Left kidney (tissue), 2 donors: ENCODE measurements around the gene GAREM1. TPM values are rescaled to one million over a fixed set of nuclear protein-coding genes. Genes with fewer than 3 reads are reported as not detected.
"Not testable (repeated sequence)": the region's sequence is repeated elsewhere in the genome, so short reads cannot be mapped to it uniquely, and the experiment has no call there.

Experiments used
- DNase-seq: peaks from one replicate; pipeline ENCODE4 v3.0.0-alpha.2; 2013
- polyA plus RNA-seq: library from polyadenylated mRNA; unstranded; fragments of 120-200 nt; gene quantifications from one replicate; pipeline ENCODE4 v1.2.1, GENCODE V29; 2013; ENCODE audit not compliant: insufficient read length

Gene GAREM1
- polyA plus RNA-seq, 1 donor = 39.6 TPM

DNA sequence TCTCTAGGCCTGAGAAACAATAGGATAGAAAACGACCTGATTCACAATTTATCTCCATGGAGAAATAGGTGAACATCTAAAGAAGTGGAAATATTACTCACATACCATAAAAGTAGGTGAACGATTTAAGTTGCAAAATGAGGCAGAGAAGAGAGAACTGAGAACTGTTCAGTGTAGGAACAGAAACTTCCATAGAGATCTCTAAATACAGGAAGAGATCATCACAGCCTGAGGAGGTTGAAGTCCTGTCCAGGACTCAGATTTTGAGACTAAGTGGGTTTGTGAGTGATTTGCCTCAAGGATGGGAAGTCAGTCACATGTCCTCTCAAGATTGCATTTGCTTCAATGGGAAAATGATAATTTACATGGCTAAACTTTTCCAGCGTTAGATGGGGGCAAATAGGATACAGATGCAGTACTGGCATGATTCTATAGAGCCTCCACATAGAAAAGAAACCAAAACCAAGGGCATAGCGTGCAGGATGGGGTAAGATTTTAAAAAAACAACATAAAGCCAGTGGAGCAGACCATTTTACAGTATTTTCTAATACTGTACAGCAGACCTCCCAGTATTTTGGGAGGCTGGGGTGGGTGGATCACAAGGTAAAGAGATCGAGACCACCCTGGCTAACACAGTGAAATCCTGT lies 212.0 kb downstream of the GAREM1 start:
- no peak for DNase-seq

DNA sequence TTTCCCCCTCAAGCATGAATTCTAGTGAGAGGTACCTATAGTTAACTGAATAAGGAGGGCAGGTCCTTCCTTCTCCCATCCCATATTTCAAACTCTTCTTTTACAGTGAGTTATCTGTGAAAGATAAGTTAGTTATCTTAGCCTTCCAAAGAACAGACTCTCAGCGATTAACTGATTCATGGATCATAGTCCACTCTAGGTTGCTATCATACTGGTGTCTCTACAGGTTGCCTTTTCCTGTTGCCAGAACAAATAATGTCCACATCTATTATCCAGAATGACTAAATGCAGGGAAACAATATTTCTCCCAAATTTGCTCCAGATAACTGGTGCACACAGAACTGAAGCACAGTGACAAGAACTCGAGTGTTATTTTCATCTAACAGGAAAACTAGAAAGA lies 212.5 kb downstream of the GAREM1 start:
- DNase-seq = no peak

DNA sequence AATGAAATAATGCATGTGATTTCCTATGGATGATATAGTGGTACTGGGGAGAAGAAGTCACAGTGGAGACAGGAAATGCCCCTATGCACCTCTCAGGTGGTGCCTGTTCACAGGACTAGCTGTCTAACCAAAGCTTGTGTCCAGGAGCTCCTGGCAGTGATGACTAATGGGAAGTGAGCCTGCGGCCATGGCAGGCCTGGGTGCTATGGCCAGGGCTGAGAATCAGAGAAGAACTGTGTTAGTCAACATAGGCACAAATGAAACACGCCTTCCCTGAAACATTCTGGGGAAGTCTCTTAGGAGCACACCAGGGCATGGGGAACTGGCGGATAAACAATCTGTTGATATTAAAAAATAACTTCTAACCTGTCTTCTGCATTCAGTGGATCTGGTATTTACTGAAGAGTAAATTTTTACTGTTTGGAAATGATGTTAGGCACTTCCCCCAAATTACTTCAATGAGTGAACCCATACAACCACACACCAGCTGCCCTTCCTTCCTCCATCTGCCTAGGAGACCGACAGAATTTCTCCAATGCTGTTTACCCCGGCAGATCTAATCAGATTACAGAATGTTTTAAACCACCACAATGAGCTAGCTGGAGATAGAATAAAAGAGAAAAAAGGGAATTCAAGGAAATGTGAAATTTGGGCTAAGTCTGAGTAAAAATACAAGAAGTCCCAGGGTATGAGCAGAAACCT lies 213.4 kb downstream of the GAREM1 start:
- no peak for DNase-seq

DNA sequence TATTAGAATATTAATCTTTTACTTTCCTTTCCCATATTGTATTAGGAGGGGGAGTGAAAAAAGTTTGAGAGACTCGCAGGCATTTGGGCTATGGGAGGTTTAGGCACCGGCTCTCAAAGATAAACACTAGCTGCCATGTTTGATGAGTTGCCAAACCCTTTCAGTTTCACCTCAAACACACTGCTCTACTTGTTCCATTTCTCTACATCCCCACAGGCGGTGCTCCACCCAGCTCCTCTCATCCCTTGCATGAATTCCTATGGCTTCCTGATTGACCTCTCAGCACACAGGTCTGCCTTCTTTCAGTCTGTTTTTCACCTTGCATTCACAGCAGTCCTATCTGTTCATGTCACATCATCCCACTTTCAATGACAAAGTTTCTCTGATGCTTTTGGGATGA lies 215.1 kb downstream of the GAREM1 start:
- no peak for DNase-seq

DNA sequence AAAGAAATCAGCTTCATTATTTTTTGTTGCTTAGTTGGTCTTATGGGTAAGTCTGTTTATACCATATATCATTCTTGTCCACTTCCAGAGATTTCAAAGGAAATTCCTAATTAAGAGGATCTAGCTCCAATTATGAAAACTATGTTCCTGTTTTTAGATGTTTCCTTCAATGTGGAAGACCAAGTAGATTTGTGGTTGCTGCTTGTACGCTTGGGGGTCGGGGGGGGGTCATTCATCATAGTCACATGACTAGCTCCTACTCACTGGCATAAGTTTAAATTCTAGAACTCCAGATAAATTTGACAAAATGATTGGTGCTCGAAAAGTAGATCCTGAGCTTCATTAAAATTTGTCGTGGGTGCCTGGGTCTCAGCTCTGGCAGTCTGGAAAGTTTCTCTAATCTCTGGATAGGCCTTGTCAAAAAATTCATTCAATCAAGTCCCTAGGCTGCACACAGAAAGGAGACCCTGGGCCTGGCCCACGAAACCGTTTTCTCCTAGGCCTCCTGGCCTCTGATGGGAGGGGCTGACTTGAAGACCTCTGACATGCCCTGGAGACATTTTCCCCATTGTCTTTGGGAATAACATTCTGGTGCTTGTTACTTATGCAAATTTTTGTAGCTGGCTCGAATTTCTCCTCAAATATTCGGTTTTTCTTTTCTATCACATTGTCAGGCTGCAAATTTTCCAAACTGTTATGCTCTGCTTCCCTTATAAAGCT lies 218.4 kb downstream of the GAREM1 start:
- DNase-seq = no peak

DNA sequence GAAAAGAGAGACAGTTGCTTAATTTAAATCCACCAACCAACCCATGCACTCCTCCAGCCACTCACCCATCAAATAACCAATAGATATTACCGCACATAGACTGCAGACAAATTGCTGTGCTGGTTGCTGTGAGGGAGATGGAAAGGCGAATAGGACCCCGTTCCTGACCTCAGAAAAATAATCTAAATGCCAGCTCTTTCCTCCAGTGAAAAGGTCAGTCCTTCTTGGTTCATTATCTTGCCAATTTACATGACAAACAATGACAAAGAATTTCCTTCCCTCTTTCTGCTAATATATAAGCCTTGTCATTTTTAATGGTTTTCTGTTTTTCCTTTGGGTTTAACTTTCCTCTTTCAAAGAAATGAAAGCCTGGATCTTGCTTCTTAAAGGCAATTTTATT lies 219.2 kb downstream of the GAREM1 start:
- DNase-seq = no peak

DNA sequence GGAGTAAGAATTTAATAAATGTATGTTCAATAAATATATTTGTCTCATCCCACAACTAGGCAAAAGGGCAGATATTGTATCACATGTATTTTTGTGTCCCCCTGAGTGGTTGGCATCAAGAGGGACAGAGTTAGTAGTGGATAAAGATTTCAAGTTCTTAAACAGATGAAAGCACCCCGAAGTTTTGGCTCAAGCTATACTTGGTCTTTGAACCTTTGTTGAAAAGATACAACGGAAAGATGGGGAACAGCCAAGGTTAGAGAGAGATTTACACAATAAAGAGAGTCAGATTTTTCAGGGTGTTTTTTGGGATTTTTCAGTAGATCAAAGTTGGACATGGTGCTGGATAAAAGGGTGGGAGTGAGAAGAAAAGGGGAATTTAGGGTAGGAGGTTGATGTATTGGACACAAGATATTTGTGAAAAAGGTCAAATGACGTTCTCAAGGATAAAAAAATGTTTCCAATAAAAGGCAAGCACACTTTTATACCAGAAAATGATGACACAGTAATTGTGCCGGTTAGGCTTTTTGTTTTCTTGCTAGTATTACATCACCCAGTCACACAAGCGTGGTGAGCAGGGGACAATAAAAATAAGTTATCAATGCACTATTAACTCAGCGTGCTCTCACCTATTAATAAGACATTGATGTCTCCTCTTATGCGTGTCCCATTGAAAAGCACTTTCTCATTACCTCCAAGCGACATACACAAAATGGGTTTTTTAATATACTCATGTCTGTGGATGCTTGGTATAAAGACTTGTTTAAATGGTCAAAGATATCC lies 221.3 kb downstream of the GAREM1 start:
- DNase-seq = no peak

DNA sequence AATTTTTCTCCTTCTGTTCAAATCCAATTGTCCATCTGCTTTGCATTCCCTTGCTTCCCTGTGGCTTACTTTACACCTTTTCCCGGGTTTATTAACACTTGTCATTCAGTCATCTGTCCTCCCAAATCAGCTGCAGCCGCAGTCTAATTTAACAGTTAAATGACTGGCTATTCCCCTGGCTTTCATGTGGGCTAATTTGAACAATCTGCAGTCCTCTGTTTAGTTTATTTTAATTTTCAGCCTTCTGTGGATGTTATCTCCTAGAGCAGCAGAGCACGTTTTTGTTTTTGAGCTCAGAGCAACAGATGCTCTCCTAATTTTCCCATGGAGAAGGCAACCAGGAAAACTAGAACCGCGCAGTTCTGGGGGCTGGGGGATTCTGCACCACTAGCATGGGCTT lies 225.8 kb downstream of the GAREM1 start:
- no peak for DNase-seq

DNA sequence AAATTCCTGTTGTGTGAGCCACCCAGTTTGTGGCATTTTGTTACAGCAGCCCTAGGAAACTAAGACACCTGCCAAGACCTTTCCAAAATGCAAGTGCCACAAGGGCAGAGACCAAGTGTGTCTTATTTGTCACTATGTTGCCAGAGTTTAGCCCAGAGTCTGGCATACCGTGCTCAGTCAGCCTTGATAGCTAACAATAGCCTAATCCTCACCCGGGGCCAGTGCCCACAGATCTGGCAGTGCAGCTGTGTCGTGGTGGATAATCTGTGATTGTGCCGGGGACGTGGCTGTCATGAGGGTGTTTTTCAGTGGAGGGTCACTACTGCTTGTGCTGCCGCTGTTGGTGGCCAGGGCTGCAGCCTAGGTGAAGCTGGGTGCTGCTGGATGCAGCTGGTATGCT lies 227.3 kb downstream of the GAREM1 start:
- no peak for DNase-seq

DNA sequence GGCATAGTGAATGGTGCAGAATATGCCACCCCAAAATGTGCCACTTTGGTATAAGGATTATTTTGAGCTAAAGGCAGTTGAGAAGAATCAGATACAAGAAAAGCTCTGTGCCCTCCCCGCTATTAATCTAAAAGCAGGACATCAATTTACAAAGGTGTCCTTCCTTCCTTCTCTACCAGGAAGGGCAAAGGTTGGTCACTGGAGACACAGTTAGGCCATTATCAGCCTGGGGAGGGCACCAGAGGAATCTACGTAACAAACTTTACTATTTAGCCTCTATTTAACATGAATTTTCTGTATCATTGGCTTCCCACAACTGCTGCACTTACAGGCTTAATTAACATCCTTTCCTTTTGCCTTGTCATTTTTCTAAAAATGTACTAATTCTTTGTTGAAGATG lies 228.3 kb downstream of the GAREM1 start:
- no peak for DNase-seq

DNA sequence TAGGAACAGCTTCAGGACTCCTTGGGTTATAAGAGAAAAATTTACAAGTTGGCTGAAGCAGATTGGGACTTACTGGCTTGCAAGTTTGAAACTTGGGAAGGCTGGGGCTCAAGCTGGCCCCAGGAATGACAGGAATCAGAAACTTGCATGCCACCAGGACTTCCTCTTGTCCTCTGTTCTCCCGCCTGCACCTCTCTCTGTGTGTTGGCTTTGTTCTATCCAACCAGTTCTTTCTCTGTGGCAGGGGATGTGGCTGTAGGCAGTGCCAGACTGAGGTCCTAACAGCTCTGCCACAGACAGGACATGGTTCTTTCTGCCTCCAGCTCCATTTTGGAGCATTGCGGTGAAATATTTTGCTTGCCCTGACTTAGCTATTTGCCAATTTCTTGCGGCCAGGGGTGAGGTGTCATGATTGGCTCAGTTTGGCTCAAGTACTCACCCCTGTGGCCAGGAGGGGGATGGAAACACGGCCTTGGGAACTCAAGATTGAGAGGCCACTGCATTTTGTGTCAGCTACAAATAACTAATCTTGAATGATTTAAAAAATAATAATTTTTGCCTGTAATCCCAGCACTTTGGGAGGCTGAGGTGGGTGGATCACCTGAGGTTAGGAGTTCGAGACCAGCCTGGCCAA lies 231.9 kb downstream of the GAREM1 start:
- DNase-seq = no peak

DNA sequence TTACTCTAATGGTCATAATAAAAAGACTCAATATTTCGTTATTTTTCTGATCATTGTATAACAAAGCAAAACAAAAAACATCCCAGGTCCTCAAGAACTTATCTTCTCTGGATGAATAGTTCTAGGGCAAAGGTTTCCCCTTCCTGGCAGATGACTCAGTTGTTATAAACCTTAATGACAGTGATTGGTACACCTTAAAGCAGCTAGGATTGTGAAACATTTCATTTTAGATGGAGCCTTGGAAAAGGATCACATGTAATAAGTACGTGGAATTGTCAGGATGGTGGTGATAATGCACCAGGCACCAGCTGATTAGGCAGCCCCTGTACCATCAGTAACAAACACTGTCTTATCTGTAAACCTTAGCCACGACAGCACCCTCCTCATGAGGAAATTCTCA lies 233.6 kb downstream of the GAREM1 start:
- no peak for DNase-seq

DNA sequence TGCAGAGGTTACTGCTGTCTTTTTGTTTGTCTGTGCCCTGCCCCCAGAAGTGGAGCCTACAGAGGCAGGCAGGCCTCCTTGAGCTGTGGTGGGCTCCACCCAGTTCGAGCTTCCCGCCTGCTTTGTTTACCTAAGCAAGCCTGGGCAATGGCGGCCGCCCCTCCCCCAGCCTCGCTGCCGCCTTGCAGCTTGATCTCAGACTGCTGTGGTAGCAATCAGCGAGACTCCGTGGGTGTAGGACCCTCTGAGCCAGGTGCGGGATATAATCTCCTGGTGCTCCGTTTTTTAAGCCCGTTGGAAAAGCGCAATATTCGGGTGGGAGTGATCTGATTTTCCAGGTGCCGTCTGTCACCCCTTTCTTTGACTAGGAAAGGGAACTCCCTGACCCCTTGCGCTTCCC lies 237.3 kb downstream of the GAREM1 start:
- DNase-seq = not testable (repeated sequence)

DNA sequence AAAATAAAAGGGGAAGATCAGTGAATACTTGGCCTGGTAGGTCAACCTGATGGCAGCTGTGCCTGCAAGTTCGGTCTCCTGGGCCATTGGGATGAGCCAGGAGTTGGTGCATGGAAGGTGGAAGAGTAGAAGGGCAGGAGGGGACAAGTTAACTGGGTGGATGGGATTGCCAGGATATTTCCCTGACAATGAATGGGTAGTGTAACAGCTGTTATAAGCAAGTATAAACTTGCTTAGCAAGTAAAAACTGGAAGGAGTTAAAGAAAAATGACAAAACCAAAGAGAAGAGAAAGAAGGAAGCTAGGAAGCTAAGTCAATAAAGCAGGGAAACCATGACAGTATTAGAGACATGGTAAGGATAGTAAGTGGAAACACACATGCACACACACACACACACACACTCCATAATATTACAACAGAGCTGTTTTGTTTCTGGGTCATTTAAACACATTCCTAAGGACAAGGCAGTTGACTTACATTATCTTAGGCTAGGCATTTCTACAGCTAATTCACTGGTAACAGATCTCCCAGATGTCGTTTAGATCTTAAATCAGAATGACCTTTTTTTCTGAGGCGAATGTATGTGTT lies 251.2 kb downstream of the GAREM1 start:
- DNase-seq = no peak

DNA sequence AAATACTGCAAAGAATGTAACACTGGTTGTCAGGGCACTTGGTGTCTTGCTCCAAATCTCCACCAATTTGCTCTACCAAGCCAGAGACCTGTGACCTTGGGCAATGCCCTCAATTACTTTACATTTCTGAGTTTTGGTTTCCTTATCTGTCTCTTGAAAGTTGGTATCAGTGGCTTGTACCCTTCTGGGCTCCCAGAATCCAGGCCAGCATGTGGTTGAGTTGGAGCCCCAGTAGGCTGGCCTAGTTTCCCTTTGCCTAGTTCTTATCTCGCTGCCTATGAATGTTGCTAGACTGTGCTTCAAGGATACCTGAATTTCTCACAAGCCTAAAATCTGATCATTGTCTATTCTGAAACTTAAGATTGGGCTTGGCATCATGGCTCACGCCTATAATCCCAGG lies 254.3 kb downstream of the GAREM1 start:
- no peak for DNase-seq

DNA sequence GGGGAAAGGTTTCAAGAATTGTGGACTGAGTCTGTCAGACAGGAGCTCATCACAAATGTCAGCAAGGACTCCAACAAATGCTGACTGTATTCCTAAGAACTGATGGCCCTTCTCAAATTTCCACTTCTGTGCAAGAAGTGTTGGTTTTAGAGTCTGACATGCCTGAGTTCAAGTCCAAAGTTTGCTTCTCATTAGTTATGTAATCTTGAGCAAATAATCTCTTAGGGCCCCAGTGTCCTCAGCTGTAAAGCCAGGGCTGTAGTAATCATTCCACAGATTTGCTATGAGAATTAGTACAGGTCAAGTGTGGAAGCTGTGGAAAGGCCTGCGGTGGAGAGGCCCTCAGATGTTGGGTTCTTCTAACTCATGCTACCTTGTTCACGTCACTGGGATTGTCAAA lies 257.0 kb downstream of the GAREM1 start:
- DNase-seq = no peak
